Liver (tissue), 9 donors: Measurements from ENCODE around the gene LRRC49. TPM values are rescaled to one million over a fixed set of nuclear protein-coding genes. Genes with fewer than 3 reads are reported as not detected.

ENCODE experiments used
- DNase-seq: peaks from one replicate; pipeline ENCODE4 v3.0.0-alpha.2; 2017; ENCODE audit warnings: low spot score
- H3K27ac ChIP-seq, 2 donors: one replicate each; pipeline ENCODE4 v1.7.0; 2013; ENCODE audit warnings: inconsistent platforms in 2 of 2, low read length in 2 of 2, control low read depth in 1 of 2, low read depth in 1 of 2, mild to moderate bottlenecking in 1 of 2
- H3K27me3 ChIP-seq, 4 donors: one replicate each; pipeline versions ENCODE4 v1.6.1 to v1.7.0; 2013; ENCODE audit warnings: low read length in 3 of 4, inconsistent platforms in 1 of 4, mild to moderate bottlenecking in 1 of 4, moderate library complexity in 1 of 4; ENCODE audit not compliant: control insufficient read depth in 4 of 4, insufficient read depth in 4 of 4
- H3K36me3 ChIP-seq, 4 donors: one replicate each; pipeline versions ENCODE4 v1.6.1 to v1.7.0; 2013; ENCODE audit warnings: low read length in 3 of 4, mild to moderate bottlenecking in 3 of 4, low read depth in 1 of 4, moderate library complexity in 1 of 4; ENCODE audit not compliant: control insufficient read depth in 4 of 4, insufficient read depth in 3 of 4
- H3K4me1 ChIP-seq, 4 donors: one replicate each; pipeline versions ENCODE4 v1.6.1 to v1.7.0; 2013; ENCODE audit warnings: low read length in 3 of 4, mild to moderate bottlenecking in 3 of 4, moderate library complexity in 1 of 4; ENCODE audit not compliant: control insufficient read depth in 4 of 4, insufficient read depth in 4 of 4
- H3K4me3 ChIP-seq, 3 donors: one replicate each; pipeline versions ENCODE4 v1.6.1 to v1.7.0; 2013; ENCODE audit warnings: low read length in 3 of 3, control low read depth in 1 of 3, low read depth in 1 of 3, mild to moderate bottlenecking in 1 of 3
- H3K9ac ChIP-seq, 2 donors: one replicate each; pipeline ENCODE4 v1.7.0; 2013; ENCODE audit warnings: low read length in 2 of 2, mild to moderate bottlenecking in 2 of 2, moderate library complexity in 2 of 2, control low read depth in 1 of 2, low read depth in 1 of 2
- H3K9me3 ChIP-seq, 4 donors: one replicate each; pipeline versions ENCODE4 v1.6.1 to v1.7.0; 2013; ENCODE audit warnings: low read length in 3 of 4; ENCODE audit not compliant: control insufficient read depth in 4 of 4
- ATF3 ChIP-seq: IDR thresholded peaks from 2 replicates; pipeline ENCODE4 v1.6.1; 2016; ENCODE audit warnings: antibody characterized with exemption
- FOXA1 ChIP-seq: IDR thresholded peaks from 2 replicates; pipeline ENCODE4 v1.6.1; 2016; ENCODE audit warnings: antibody characterized with exemption
- FOXA2 ChIP-seq: IDR thresholded peaks from 2 replicates; pipeline ENCODE4 v1.6.1; 2016; ENCODE audit warnings: antibody characterized with exemption
- GABPA ChIP-seq, 2 donors: IDR thresholded peaks in 1 of 2; conservative IDR thresholded peaks in 1 of 2; 2 replicates each; pipeline ENCODE4 v1.6.1; 2016; ENCODE audit warnings: antibody characterized with exemption in 2 of 2, mild to moderate bottlenecking in 1 of 2, moderate library complexity in 1 of 2
- HNF4A ChIP-seq, 2 donors: conservative IDR thresholded peaks; 2 replicates each; pipeline ENCODE4 v1.6.1; 2016; ENCODE audit warnings: antibody characterized with exemption in 2 of 2, mild to moderate bottlenecking in 2 of 2
- HNF4G ChIP-seq: IDR thresholded peaks from 2 replicates; pipeline ENCODE4 v1.6.1; 2016; ENCODE audit warnings: antibody characterized with exemption
- JUND ChIP-seq, 2 donors: IDR thresholded peaks; 2 replicates each; pipeline ENCODE4 v1.6.1; 2016; ENCODE audit warnings: antibody characterized with exemption in 2 of 2
- MAX ChIP-seq: IDR thresholded peaks from 2 replicates; pipeline ENCODE4 v1.6.1; 2016; ENCODE audit warnings: antibody characterized with exemption
- NR2F2 ChIP-seq: IDR thresholded peaks from 2 replicates; pipeline ENCODE4 v1.6.1; 2016; ENCODE audit warnings: antibody characterized with exemption
- RAD21 ChIP-seq, 2 donors: IDR thresholded peaks; 2 replicates each; pipeline ENCODE4 v1.6.1; 2016; ENCODE audit warnings: antibody characterized with exemption in 2 of 2, mild to moderate bottlenecking in 2 of 2
- RXRA ChIP-seq, 2 donors: IDR thresholded peaks; 2 replicates each; pipeline ENCODE4 v1.6.1; 2017 to 2018; ENCODE audit warnings: antibody characterized with exemption in 2 of 2, mild to moderate bottlenecking in 1 of 2
- SP1 ChIP-seq: IDR thresholded peaks from 2 replicates; pipeline ENCODE4 v1.6.1; 2018; ENCODE audit warnings: antibody characterized with exemption, mild to moderate bottlenecking
- TAF1 ChIP-seq: conservative IDR thresholded peaks from 2 replicates; pipeline ENCODE4 v1.6.1; 2016; ENCODE audit warnings: antibody characterized with exemption, mild to moderate bottlenecking
- YY1 ChIP-seq: IDR thresholded peaks from 2 replicates; pipeline ENCODE4 v1.6.1; 2016; ENCODE audit warnings: antibody characterized with exemption, mild to moderate bottlenecking
- ZBTB33 ChIP-seq: IDR thresholded peaks from 2 replicates; pipeline ENCODE4 v1.6.1; 2016; ENCODE audit warnings: antibody characterized with exemption
- WGBS: extraction: QIAGEN DNeasy Blood & Tissue Kit; methylation state at CpG from one replicate; pipeline ENCODE4 v1.1.7; 2013; 5-methylcytosine and 5-hydroxymethylcytosine counted together
- polyA plus RNA-seq, 2 donors: library from polyadenylated mRNA; stranded (reverse) in 1 of 2; unstranded in 1 of 2; fragments of 200-250 nt in 1 of 2; fragments of >200 nt in 1 of 2; fragmentation: Nextera tagmentation in 1 of 2; extraction: Ambion mirVana in 1 of 2; gene quantifications; one replicate each; pipeline versions ENCODE4 v1.2.1 to v1.2.3, GENCODE V29; 2013 to 2015
- total RNA-seq, 2 donors: library from RNA; depleted of rRNA; stranded (reverse); fragments of >200 nt; gene quantifications; one replicate each; pipeline ENCODE4 v1.2.3, GENCODE V29; 2014
- donor health status: healthy.
- donor health status: healthy.
- donor health status: healthy.
- donor health status: healthy.
- donor health status: healthy.

LRRC49 gene
- total and polyA plus RNA-seq, 4 donors, result 0.20 to 1.1 (median 0.31) TPM

GRCh38 chr15:71082803-71083202 is 190.2 kb downstream of the LRRC49 start:
- WGBS, result 70% methylated on average over 5 of the region's 5 CpGs
- TF ChIP-seq NR2F2 (peak; percentile 37), SP1 (no peak), RXRA (IDR thresholded peaks at IDR 0.05) (peak in 1 of 2 donors; percentile 38), FOXA1 (no peak), ZBTB33 (no peak)
- no peak for DNase-seq
- Histone ChIP-seq H3K27me3 (peaks cover 0 to 3% (median 0%) of the 10 kb centered on the region in 4 donors), H3K9ac (no peak overlapping the region), H3K4me1 (no peaks in the 10 kb centered on the region), H3K27ac (no peak overlapping the region), H3K4me3 (no peak overlapping the region), H3K36me3 (no peaks in the 10 kb centered on the region), H3K9me3 (peaks cover 0 to 2% (median 0%) of the 10 kb centered on the region in 4 donors)

GRCh38 chr15:71083349-71083748 is 190.7 kb downstream of the LRRC49 start:
- DNase-seq, result no peak
- H3K27ac ChIP-seq, result no peak overlapping the region

GRCh38 chr15:71084264-71084663 is 191.6 kb downstream of the LRRC49 start:
- H3K27me3 ChIP-seq, result peaks cover 0 to 3% (median 0%) of the 10 kb centered on the region in 4 donors
- no peak overlapping the region for H3K4me3 ChIP-seq
- TF ChIP-seq RXRA (IDR thresholded peaks at IDR 0.05) (no peak), JUND (IDR thresholded peaks at IDR 0.05) (no peak), ATF3 (no peak), RAD21 (IDR thresholded peaks at IDR 0.05) (no peak), NR2F2 (no peak), TAF1 (no peak), MAX (no peak), GABPA (IDR thresholded peaks at IDR 0.05 in 1 of 2, conservative IDR thresholded peaks at IDR 0.05 in 1 of 2) (no peak), HNF4G (no peak), SP1 (no peak), FOXA2 (no peak), FOXA1 (no peak), HNF4A (conservative IDR thresholded peaks at IDR 0.05) (no peak)
- WGBS, result 88% methylated on average over 2 of the region's 2 CpGs
- H3K27ac ChIP-seq, result no peak overlapping the region
- no peak for DNase-seq
- no peaks in the 10 kb centered on the region for H3K36me3 ChIP-seq
- H3K9me3 ChIP-seq, result peaks cover 0 to 5% (median 0%) of the 10 kb centered on the region in 4 donors
- no peaks in the 10 kb centered on the region for H3K4me1 ChIP-seq
- H3K9ac ChIP-seq, result no peak overlapping the region

More at GRCh38 chr15:71083349-71083748, 190.7 kb downstream of the LRRC49 start:
- peaks cover 0 to 3% (median 0%) of the 10 kb centered on the region in 4 donors for H3K27me3 ChIP-seq
- peaks cover 0 to 2% (median 0%) of the 10 kb centered on the region in 4 donors for H3K9me3 ChIP-seq
- no peak overlapping the region for H3K4me3 ChIP-seq
- no peaks in the 10 kb centered on the region for H3K36me3 ChIP-seq
- H3K4me1 ChIP-seq, result no peaks in the 10 kb centered on the region
- H3K9ac ChIP-seq, result no peak overlapping the region
- WGBS, result 82% methylated on average over 5 of the region's 5 CpGs
- TF ChIP-seq HNF4A (conservative IDR thresholded peaks at IDR 0.05) (no peak), SP1 (no peak), YY1 (no peak), ZBTB33 (no peak), TAF1 (no peak), RXRA (IDR thresholded peaks at IDR 0.05) (no peak), FOXA2 (no peak)
